Caco-2 (cell line): ENCODE measurements around the gene KRTAP10-6. TPM values are rescaled to one million over a fixed set of nuclear protein-coding genes. Genes with fewer than 3 reads are reported as not detected.
"Not testable (repeated sequence)": the region's sequence is repeated elsewhere in the genome, so short reads cannot be mapped to it uniquely, and the experiment has no call there.

Source experiments
- BruUV-seq: library from RNA; stranded (reverse); fragments of 400-500 nt; replicated peaks from 2 replicates; lab custom pipeline; 2021; lab: Mats Ljungman, UMichigan
- CTCF ChIA-PET: fragments of 300-600 bp; sonication (Branson Sonifier 250); formaldehyde crosslinking; loops from one replicate; lab custom pipeline; 2022; ENCODE audit warnings: antibody characterized with exemption; lab: Charles Lee
- POLR2A ChIA-PET: fragments of 300-600 bp; sonication (Branson Sonifier 250); formaldehyde crosslinking; loops from one replicate; lab custom pipeline; 2022; ENCODE audit warnings: antibody characterized with exemption; lab: Charles Lee
- DNase-seq, 2 experiments: peaks; one replicate each; pipeline versions ENCODE4 v3.0.0 to v3.0.0-alpha.2; 2020 to 2022
- H3K27me3 ChIP-seq: replicated peaks from 2 replicates; pipeline ENCODE4 v1.6.0; 2011; ENCODE audit warnings: low read length; ENCODE audit not compliant: control insufficient read depth, insufficient read depth
- H3K36me3 ChIP-seq: 2 replicates; pipeline ENCODE4 v1.5.1; 2011; ENCODE audit warnings: low read length; ENCODE audit not compliant: control insufficient read depth, insufficient read depth
- H3K4me1 ChIP-seq: fragments of 250-450 bp; sonication (Bioruptor Pico); 2 replicates; pipeline ENCODE4 v1.5.1; 2020; ENCODE audit warnings: mild to moderate bottlenecking
- H3K4me3 ChIP-seq: 2 replicates; pipeline ENCODE4 v1.5.1; 2011; ENCODE audit warnings: low read depth, mild to moderate bottlenecking, control low read depth, low read length
- H3K9me3 ChIP-seq: fragments of 250-450 bp; sonication (Bioruptor Pico); 2 replicates; pipeline ENCODE4 v1.5.1; 2020; ENCODE audit warnings: mild to moderate bottlenecking, moderate library complexity
- H3K27ac Mint-ChIP-seq: one replicate; pipeline ENCODE4 v1.8.0; 2022; ENCODE audit warnings: mixed read lengths; ENCODE audit not compliant: unreplicated experiment
- H3K27me3 Mint-ChIP-seq: one replicate; pipeline ENCODE4 v1.8.0; 2022; ENCODE audit warnings: mixed read lengths; ENCODE audit not compliant: insufficient read depth, unreplicated experiment
- H3K36me3 Mint-ChIP-seq: one replicate; pipeline ENCODE4 v1.8.0; 2022; ENCODE audit warnings: mild to moderate bottlenecking, mixed read lengths; ENCODE audit not compliant: insufficient read depth, unreplicated experiment
- H3K4me1 Mint-ChIP-seq: one replicate; pipeline ENCODE4 v1.8.0; 2022; ENCODE audit warnings: low read depth, mixed read lengths; ENCODE audit not compliant: unreplicated experiment
- H3K4me3 Mint-ChIP-seq: one replicate; pipeline ENCODE4 v1.8.0; 2022; ENCODE audit warnings: mild to moderate bottlenecking, moderate library complexity, mixed read lengths; ENCODE audit not compliant: unreplicated experiment
- H3K9me3 Mint-ChIP-seq: one replicate; pipeline ENCODE4 v1.8.0; 2022; ENCODE audit warnings: mixed read lengths; ENCODE audit not compliant: unreplicated experiment
- CTCF ChIP-seq, 2 experiments: fragments of 200-600 bp in 1 of 2; IDR thresholded peaks; 1 replicate in 1 of 2; 2 replicates in 1 of 2; pipeline versions ENCODE4 v1.5.1 to v1.8.0; 2011 to 2022; ENCODE audit warnings: antibody characterized with exemption in 1 of 2, control low read depth in 1 of 2, inconsistent platforms in 1 of 2, low read depth in 1 of 2, low read length in 1 of 2, mild to moderate bottlenecking in 1 of 2, moderate library complexity in 1 of 2; ENCODE audit not compliant: insufficient read depth in 1 of 2, severe bottlenecking in 1 of 2, unreplicated experiment in 1 of 2
- intact Hi-C: fragments of 100-400 bp; cut with micrococcal nuclease; formaldehyde crosslinking; loops from one replicate; pipeline ENCODE4 v1.10.0; 2022; ENCODE audit not compliant: unreplicated experiment
- total RNA-seq: library from RNA; stranded (reverse); gene quantifications from 2 replicates; pipeline ENCODE4 v1.2.3, GENCODE V29; 2022

The KRTAP10-6 gene
- total RNA-seq, 1 experiment from 2014 or later, result not detected

GRCh38 chr21:44600118-44600978 lies 8.0 kb upstream of the KRTAP10-6 start, which contains the start of gene KRTAP10-7:
TSS of gene KRTAP10-7 (plus strand) at chr21:44600597. CDS start at chr21:44600622, 25 bp downstream.
- BruUV-seq, CTCF ChIA-PET: not testable (repeated sequence)

GRCh38 chr21:44599264-44600029 lies 7.1 kb upstream of the KRTAP10-6 start:
- BruUV-seq, result no TSS peak
- POLR2A ChIA-PET, result no interaction called here
- no peaks in the 10 kb centered on the region for H3K36me3 Mint-ChIP-seq
- H3K36me3 ChIP-seq, result no peaks in the 10 kb centered on the region
- no peak overlapping the region for H3K4me3 Mint-ChIP-seq
- H3K4me1 Mint-ChIP-seq, result peaks cover 7% of the 10 kb centered on the region
- no peak overlapping the region for H3K4me3 ChIP-seq
- peaks cover 18% of the 10 kb centered on the region for H3K9me3 Mint-ChIP-seq
- TF ChIP-seq CTCF (IDR thresholded peaks at IDR 0.05; ENCODE audit: insufficient read depth in 1 of 2, low read depth in 1 of 2, low read length in 1 of 2, severe bottlenecking in 1 of 2, unreplicated experiment in 1 of 2), result no peak
- H3K27me3 Mint-ChIP-seq, result peaks cover 8% of the 10 kb centered on the region
- DNase-seq, result no peak
- CTCF ChIA-PET, result no interaction called here
- H3K4me1 ChIP-seq, result no peaks in the 10 kb centered on the region
- H3K9me3 ChIP-seq, result no peaks in the 10 kb centered on the region
- no peaks in the 10 kb centered on the region for H3K27me3 ChIP-seq
- intact Hi-C loops, result no loop called here
- no peak overlapping the region for H3K27ac Mint-ChIP-seq

More at GRCh38 chr21:44600118-44600978, 8.0 kb upstream of the KRTAP10-6 start, which contains the start of gene KRTAP10-7:
- peaks cover 18% of the 10 kb centered on the region for H3K9me3 Mint-ChIP-seq
- DNase-seq, POLR2A ChIA-PET, H3K27ac Mint-ChIP-seq, H3K9me3 ChIP-seq, H3K27me3 ChIP-seq, H3K4me1 Mint-ChIP-seq, H3K27me3 Mint-ChIP-seq, H3K4me3 ChIP-seq, H3K36me3 Mint-ChIP-seq, H3K36me3 ChIP-seq, H3K4me3 Mint-ChIP-seq, H3K4me1 ChIP-seq, intact Hi-C loops: not testable (repeated sequence)

GRCh38 chr21:44598061-44598460 lies 5.8 kb upstream of the KRTAP10-6 start:
- intact Hi-C loops, result no loop called here
- Histone ChIP-seq H3K4me1 (no peaks in the 10 kb centered on the region), H3K27me3 (no peaks in the 10 kb centered on the region), H3K9me3 (no peaks in the 10 kb centered on the region), H3K36me3 (no peaks in the 10 kb centered on the region), H3K4me3 (no peak overlapping the region)
- ChIA-PET POLR2A (no interaction called here), CTCF (no interaction called here)
- Mint-ChIP-seq H3K36me3 (no peaks in the 10 kb centered on the region), H3K4me3 (no peak overlapping the region), H3K27ac (no peak overlapping the region), H3K4me1 (peaks cover 7% of the 10 kb centered on the region), H3K27me3 (peaks cover 8% of the 10 kb centered on the region), H3K9me3 (peaks cover 18% of the 10 kb centered on the region)
- BruUV-seq, result no TSS peak
- TF ChIP-seq CTCF (IDR thresholded peaks at IDR 0.05; ENCODE audit: insufficient read depth in 1 of 2, low read depth in 1 of 2, low read length in 1 of 2, severe bottlenecking in 1 of 2, unreplicated experiment in 1 of 2), result no peak
- DNase-seq, result no peak
